DMS153 (cell line): ENCODE measurements around the gene CALN1.
"Not testable (repeated sequence)": the region's sequence is repeated elsewhere in the genome, so short reads cannot be mapped to it uniquely, and the experiment has no call there.

Experiments used
- DNase-seq: peaks from one replicate; lab custom pipeline; 2025; lab: John Stamatoyannopoulos, UW

CALN1 gene

GRCh38 chr7:72408966-72409637, 3.0 kb downstream of the CALN1 start:
- DNase-seq: no peak

- DNase-seq: no peak
These were observed 5.2 kb downstream of the CALN1 start for GRCh38 chr7:72406820-72407403.

GRCh38 chr7:72405871-72406270, 6.3 kb downstream of the CALN1 start:
- no peak for DNase-seq

- no peak for DNase-seq
These were observed 6.7 kb downstream of the CALN1 start for GRCh38 chr7:72405418-72405817.

- DNase-seq: no peak
These were observed 7.4 kb downstream of the CALN1 start for GRCh38 chr7:72404743-72405142.

GRCh38 chr7:72403458-72404076, 8.6 kb downstream of the CALN1 start:
- no peak for DNase-seq

- no peak for DNase-seq
These were observed 18.1 kb downstream of the CALN1 start for GRCh38 chr7:72394016-72394415.

GRCh38 chr7:72391821-72392377, 20.2 kb downstream of the CALN1 start:
- no peak for DNase-seq

- DNase-seq: no peak
These were observed 26.0 kb downstream of the CALN1 start for GRCh38 chr7:72386118-72386517.

- DNase-seq: no peak
These were observed 49.9 kb downstream of the CALN1 start for GRCh38 chr7:72362246-72362645.

GRCh38 chr7:72345208-72345727, 66.9 kb downstream of the CALN1 start:
- DNase-seq: no peak

GRCh38 chr7:72343991-72344390, 68.1 kb downstream of the CALN1 start:
- DNase-seq: no peak

GRCh38 chr7:72343354-72343753, 68.8 kb downstream of the CALN1 start:
- DNase-seq: not testable (repeated sequence)

GRCh38 chr7:72337390-72338167, 74.6 kb downstream of the CALN1 start:
- no peak for DNase-seq

- DNase-seq: no peak
These were observed 75.3 kb downstream of the CALN1 start for GRCh38 chr7:72336632-72337389.

GRCh38 chr7:72336382-72336631, 75.8 kb downstream of the CALN1 start:
- DNase-seq: no peak

GRCh38 chr7:72335561-72336381, 76.4 kb downstream of the CALN1 start:
- DNase-seq: no peak

GRCh38 chr7:72334698-72335097, 77.4 kb downstream of the CALN1 start:
- DNase-seq: no peak

- DNase-seq: no peak
These were observed 78.1 kb downstream of the CALN1 start for GRCh38 chr7:72334066-72334465.

- no peak for DNase-seq
These were observed 85.3 kb downstream of the CALN1 start for GRCh38 chr7:72326811-72327210.

- no peak for DNase-seq
These were observed 85.8 kb downstream of the CALN1 start for GRCh38 chr7:72326365-72326764.
